ENCODE measurements around the gene GEMIN5. TPM values are rescaled to one million over a fixed set of nuclear protein-coding genes. Genes with fewer than 3 reads are reported as not detected.

The GEMIN5 gene
- total RNA-seq, 1 experiment from 2014 or later, result 35.8 TPM

- H2BK20ac ChIP-seq (ENCODE audit: low read depth, low read length, poor library complexity, severe bottlenecking), result no peak overlapping the region
- no peak overlapping the region for H3K56ac ChIP-seq (ENCODE audit: insufficient read length, low read depth, low read length)
- H2AK5ac ChIP-seq (ENCODE audit: insufficient read length, low read length), result no peak overlapping the region
- H2BK12ac ChIP-seq (ENCODE audit: insufficient read length, low read depth, low read length), result no peak overlapping the region
- Mint-ChIP-seq H3K4me3 (no peak overlapping the region), H3K4me1 (peaks cover 7 to 8% of the 10 kb centered on the region in 2 experiments), H3K9me3 (peaks cover 20 to 21% of the 10 kb centered on the region in 2 experiments), H3K36me3 (ENCODE audit: insufficient read depth in 1 of 3, low read depth in 3 of 3) (peaks cover 55 to 85% (median 63%) of the 10 kb centered on the region in 3 experiments), H3K27ac (no peak overlapping the region; a peak in 1 of 7 replicates), H3K27me3 (ENCODE audit: low read depth) (no peaks in the 10 kb centered on the region)
- no peak overlapping the region for H3K4me2 ChIP-seq (ENCODE audit: insufficient read depth, insufficient read length, low read length)
- no peak overlapping the region for H3K14ac ChIP-seq (ENCODE audit: insufficient read depth, low read length)
- DNase-seq, result peak; percentile 71
- H3K79me2 ChIP-seq (ENCODE audit: insufficient read depth, low read length), result no peaks in the 10 kb centered on the region
- H3K9ac ChIP-seq (ENCODE audit: extremely low read depth, insufficient read length, low read length), result no peak overlapping the region
- H3K4me1 ChIP-seq (ENCODE audit: insufficient read depth, low read length), result peaks cover 2% of the 10 kb centered on the region; the same call in 1 of the 2 replicates
- no peak overlapping the region for H2BK5ac ChIP-seq (ENCODE audit: insufficient read length, low read length)
- H3K23me2 ChIP-seq (ENCODE audit: insufficient read length, low read depth, low read length, poor library complexity, severe bottlenecking), result no peaks in the 10 kb centered on the region
- H3K9me3 ChIP-seq (ENCODE audit: control insufficient read depth, low read depth, low read length), result peaks cover 17% of the 10 kb centered on the region
- no peaks in the 10 kb centered on the region for H3K27me3 ChIP-seq (ENCODE audit: insufficient read depth, low read length)
- WGBS (ENCODE audit: extremely low coverage, insufficient read length, low lambda C conversion rate), result no CpG with 5 or more reads among the region's 8 CpGs
- no peak overlapping the region for H2BK120ac ChIP-seq (ENCODE audit: low read depth, low read length, poor library complexity, severe bottlenecking)
- H3K23ac ChIP-seq (ENCODE audit: insufficient read length, low read depth, low read length), result no peak overlapping the region
- no peak overlapping the region for H4K91ac ChIP-seq (ENCODE audit: insufficient read length, low read depth, low read length)
- H2AFZ ChIP-seq (ENCODE audit: low read length), result no peak overlapping the region
- H3T11ph ChIP-seq (ENCODE audit: low read length), result no peak overlapping the region
- H2BK15ac ChIP-seq (ENCODE audit: low read depth, low read length), result no peak overlapping the region
- no peaks in the 10 kb centered on the region for H4K20me1 ChIP-seq (ENCODE audit: control insufficient read depth, insufficient read depth, insufficient read length)
- TF ChIP-seq, protein P1, sequence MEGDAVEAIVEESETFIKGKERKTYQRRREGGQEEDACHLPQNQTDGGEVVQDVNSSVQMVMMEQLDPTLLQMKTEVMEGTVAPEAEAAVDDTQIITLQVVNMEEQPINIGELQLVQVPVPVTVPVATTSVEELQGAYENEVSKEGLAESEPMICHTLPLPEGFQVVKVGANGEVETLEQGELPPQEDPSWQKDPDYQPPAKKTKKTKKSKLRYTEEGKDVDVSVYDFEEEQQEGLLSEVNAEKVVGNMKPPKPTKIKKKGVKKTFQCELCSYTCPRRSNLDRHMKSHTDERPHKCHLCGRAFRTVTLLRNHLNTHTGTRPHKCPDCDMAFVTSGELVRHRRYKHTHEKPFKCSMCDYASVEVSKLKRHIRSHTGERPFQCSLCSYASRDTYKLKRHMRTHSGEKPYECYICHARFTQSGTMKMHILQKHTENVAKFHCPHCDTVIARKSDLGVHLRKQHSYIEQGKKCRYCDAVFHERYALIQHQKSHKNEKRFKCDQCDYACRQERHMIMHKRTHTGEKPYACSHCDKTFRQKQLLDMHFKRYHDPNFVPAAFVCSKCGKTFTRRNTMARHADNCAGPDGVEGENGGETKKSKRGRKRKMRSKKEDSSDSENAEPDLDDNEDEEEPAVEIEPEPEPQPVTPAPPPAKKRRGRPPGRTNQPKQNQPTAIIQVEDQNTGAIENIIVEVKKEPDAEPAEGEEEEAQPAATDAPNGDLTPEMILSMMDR (conservative IDR thresholded peaks at IDR 0.05), result no peak
- no peaks in the 10 kb centered on the region for H3K79me1 ChIP-seq (ENCODE audit: insufficient read depth, low read depth, low read length, poor library complexity, severe bottlenecking)
- no peak overlapping the region for H3K18ac ChIP-seq (ENCODE audit: insufficient read length, low read depth, low read length)
- H3K4ac ChIP-seq (ENCODE audit: low read depth, low read length), result no peak overlapping the region
- no peak overlapping the region for H3K27ac ChIP-seq (ENCODE audit: insufficient read length, low read depth, low read length)
- no peak overlapping the region for H4K5ac ChIP-seq (ENCODE audit: insufficient read length, low read depth, low read length)
- H4K8ac ChIP-seq (replicated peaks; ENCODE audit: insufficient read length, low read depth, low read length), result no peak overlapping the region
These were observed 53.6 kb downstream of the GEMIN5 start for GRCh38 chr5:154884424-154884823.
